Measurements from ENCODE around the gene GPR42.

GPR42 gene

DNA sequence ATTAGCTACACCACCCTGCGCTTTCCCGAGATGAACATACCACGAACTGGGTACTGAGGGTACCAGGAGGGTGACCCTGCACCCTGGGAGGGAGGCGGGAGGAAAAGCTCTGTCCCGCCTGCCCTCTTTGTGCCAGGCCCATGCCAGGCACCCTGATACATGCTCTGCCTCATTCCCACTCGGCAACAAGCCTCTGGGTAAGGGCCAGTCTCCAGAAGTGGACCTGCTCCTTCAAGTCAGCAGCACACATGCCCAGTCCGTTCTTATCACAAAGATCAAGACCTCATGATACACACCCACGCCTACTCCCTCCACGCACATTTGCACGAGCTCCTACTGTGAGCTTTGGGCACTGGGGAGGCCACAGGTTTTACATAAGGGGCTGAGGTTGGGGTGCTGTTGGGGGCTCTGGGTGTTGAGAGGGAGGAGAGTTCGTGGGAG is 25.2 kb upstream of the GPR42 start:
- TF ChIP-seq EZH2phosphoT487 (IDR thresholded peaks at IDR 0.05; ENCODE audit: borderline replicate concordance), result no peak
- TF ChIP-seq CTCF (conservative IDR thresholded peaks at IDR 0.05; ENCODE audit: low read length), result no peak
- Histone ChIP-seq H4K20me1 (ENCODE audit: insufficient read depth, low read length, poor library complexity, severe bottlenecking) (no peaks in the 10 kb centered on the region), H3K36me3 (ENCODE audit: insufficient read depth, low read length) (no peaks in the 10 kb centered on the region), H3F3A (ENCODE audit: low read depth) (no peaks in the 10 kb centered on the region), H3K4me1 (ENCODE audit: insufficient read depth, low read length, poor library complexity, severe bottlenecking) (peaks cover 29% of the 10 kb centered on the region), H3K4me3 (ENCODE audit: low read length, poor library complexity, severe bottlenecking) (no peak overlapping the region), H3K9me2 (replicated peaks; ENCODE audit: low read depth, low read length) (no peaks in the 10 kb centered on the region), H3K27me3 (ENCODE audit: insufficient read depth, low read length, poor library complexity, severe bottlenecking) (no peaks in the 10 kb centered on the region), H3K4me2 (ENCODE audit: low read depth, low read length, poor library complexity, severe bottlenecking) (no peak overlapping the region), H3K9me3 (ENCODE audit: insufficient read depth, low read depth, low read length) (no peaks in the 10 kb centered on the region), H3K79me2 (ENCODE audit: insufficient read depth, low read length) (no peaks in the 10 kb centered on the region), H2AFZ (ENCODE audit: low read length) (no peak overlapping the region), H3K9ac (ENCODE audit: low read depth, low read length, poor library complexity, severe bottlenecking) (no peak overlapping the region)

GRCh38 chr19:35346193-35347052 is 24.4 kb upstream of the GPR42 start:
- Histone ChIP-seq H3K27me3 (ENCODE audit: insufficient read depth, low read length, poor library complexity, severe bottlenecking) (no peaks in the 10 kb centered on the region), H3K9ac (ENCODE audit: low read depth, low read length, poor library complexity, severe bottlenecking) (peak overlapping the region; percentile 57), H3K36me3 (ENCODE audit: insufficient read depth, low read length) (no peaks in the 10 kb centered on the region), H3K4me3 (ENCODE audit: low read length, poor library complexity, severe bottlenecking) (peak overlapping the region; percentile 43), H4K20me1 (ENCODE audit: insufficient read depth, low read length, poor library complexity, severe bottlenecking) (no peaks in the 10 kb centered on the region), H3K4me2 (ENCODE audit: low read depth, low read length, poor library complexity, severe bottlenecking) (peak overlapping the region; percentile 69), H3K4me1 (ENCODE audit: insufficient read depth, low read length, poor library complexity, severe bottlenecking) (peaks cover 29% of the 10 kb centered on the region), H3K9me2 (replicated peaks; ENCODE audit: low read depth, low read length) (no peaks in the 10 kb centered on the region), H3F3A (ENCODE audit: low read depth) (no peaks in the 10 kb centered on the region), H3K79me2 (ENCODE audit: insufficient read depth, low read length) (no peaks in the 10 kb centered on the region), H2AFZ (ENCODE audit: low read length) (no peak overlapping the region), H3K9me3 (ENCODE audit: insufficient read depth, low read depth, low read length) (no peaks in the 10 kb centered on the region)
- TF ChIP-seq EZH2phosphoT487 (IDR thresholded peaks at IDR 0.05; ENCODE audit: borderline replicate concordance), result no peak
- TF ChIP-seq CTCF (conservative IDR thresholded peaks at IDR 0.05; ENCODE audit: low read length), result no peak

DNA sequence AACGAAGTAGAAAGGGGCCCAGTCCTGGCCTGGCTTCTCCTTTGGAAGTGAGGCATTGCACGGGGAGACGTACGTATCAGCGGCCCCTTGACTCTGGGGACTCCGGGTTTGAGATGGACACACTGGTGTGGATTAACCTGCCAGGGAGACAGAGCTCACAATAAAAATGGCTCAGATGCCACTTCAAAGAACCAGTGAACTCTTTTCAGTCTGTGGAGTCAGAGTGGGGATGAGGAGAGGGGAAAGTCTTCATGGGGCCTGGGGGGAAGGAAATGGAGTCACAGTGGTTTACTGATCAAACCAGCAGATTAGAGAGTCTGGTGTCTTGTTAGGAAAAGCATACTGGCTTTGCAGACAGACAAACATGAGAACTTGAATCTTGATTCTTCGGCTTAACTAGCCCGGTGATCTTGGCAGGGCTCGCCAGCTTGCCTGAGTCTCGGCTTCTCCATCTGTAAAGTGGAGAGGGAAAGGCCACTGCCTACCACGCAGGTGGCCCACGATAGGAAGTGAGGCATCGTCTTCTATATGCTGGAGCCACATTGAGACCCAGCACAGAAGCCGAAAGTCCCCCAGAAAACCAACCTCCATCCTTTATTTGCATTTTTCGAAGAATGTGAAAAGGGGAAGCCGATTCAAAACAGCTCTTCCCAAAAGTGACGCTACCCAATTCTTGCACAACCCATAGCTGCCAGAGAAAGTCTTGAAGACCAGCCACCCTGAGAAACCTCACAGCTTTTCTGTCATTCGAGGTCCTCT is 23.5 kb upstream of the GPR42 start, which contains the start of gene FFAR1:
Gene FFAR1 (plus strand): TSS at position 732 of the 759 bp plus-strand sequence. CDS start 3,650 bp downstream, outside the sequence.
- Histone ChIP-seq H3K9ac (ENCODE audit: low read depth, low read length, poor library complexity, severe bottlenecking) (peak within 1 kb of the TSS; percentile 57), H3K27me3 (ENCODE audit: insufficient read depth, low read length, poor library complexity, severe bottlenecking) (no peaks in the 10 kb centered on the region)

More for the DNA sequence above, 23.5 kb upstream of the GPR42 start, which contains the start of gene FFAR1:
- H3K4me1 ChIP-seq (ENCODE audit: insufficient read depth, low read length, poor library complexity, severe bottlenecking), result peaks cover 29% of the 10 kb centered on the region
- H3K9me3 ChIP-seq (ENCODE audit: insufficient read depth, low read depth, low read length), result no peaks in the 10 kb centered on the region
- H3K4me2 ChIP-seq (ENCODE audit: low read depth, low read length, poor library complexity, severe bottlenecking), result peak within 1 kb of the TSS; percentile 69
- no peaks in the 10 kb centered on the region for H3K36me3 ChIP-seq (ENCODE audit: insufficient read depth, low read length)
- no peaks in the 10 kb centered on the region for H3K9me2 ChIP-seq (replicated peaks; ENCODE audit: low read depth, low read length)
- no peaks in the 10 kb centered on the region for H3K79me2 ChIP-seq (ENCODE audit: insufficient read depth, low read length)
- no peak for TF ChIP-seq EZH2phosphoT487 (IDR thresholded peaks at IDR 0.05; ENCODE audit: borderline replicate concordance)
- TF ChIP-seq CTCF (conservative IDR thresholded peaks at IDR 0.05; ENCODE audit: low read length), result no peak
- no peaks in the 10 kb centered on the region for H3F3A ChIP-seq (ENCODE audit: low read depth)
- H3K4me3 ChIP-seq (ENCODE audit: low read length, poor library complexity, severe bottlenecking), result peak within 1 kb of the TSS; percentile 43
- H4K20me1 ChIP-seq (ENCODE audit: insufficient read depth, low read length, poor library complexity, severe bottlenecking), result no peaks in the 10 kb centered on the region
- peak within 1 kb of the TSS; percentile 22 for H2AFZ ChIP-seq (ENCODE audit: low read length)

Data from Loucy (cell line).